HepG2 (cell line): ENCODE results near the gene NEAT1. TPM values are rescaled to one million over a fixed set of nuclear protein-coding genes. Genes with fewer than 3 reads are reported as not detected.

Source experiments
- ATF2 ChIP-seq: sonication (generic); formaldehyde crosslinking; IDR thresholded peaks from 2 replicates; pipeline ENCODE4 v1.4.0; 2020; ENCODE audit warnings: missing genetic modification reagents
- DZIP1 ChIP-seq: sonication (generic); formaldehyde crosslinking; IDR thresholded peaks from 2 replicates; pipeline ENCODE4 v1.5.0; 2020; ENCODE audit warnings: mild to moderate bottlenecking, missing genetic modification reagents
- HMG20B ChIP-seq: conservative IDR thresholded peaks from 2 replicates; pipeline ENCODE4 v1.6.1; 2016; ENCODE audit warnings: missing genetic modification reagents, missing compliant biosample characterization
- KLF6 ChIP-seq: IDR thresholded peaks from 2 replicates; pipeline ENCODE4 v1.8.0; 2016; ENCODE audit warnings: missing biosample characterization, missing genetic modification reagents
- MAZ ChIP-seq, 2 experiments: sonication (generic) in 1 of 2; formaldehyde crosslinking in 1 of 2; IDR thresholded peaks; 2 replicates each; pipeline versions ENCODE4 v1.5.0 to v1.6.1; 2012 to 2020; ENCODE audit warnings: low read depth in 2 of 2, mild to moderate bottlenecking in 2 of 2, borderline replicate concordance in 1 of 2, improper control_type of control experiment in 1 of 2, low read length in 1 of 2, missing genetic modification reagents in 1 of 2, moderate library complexity in 1 of 2
- MYPOP ChIP-seq: sonication (generic); formaldehyde crosslinking; IDR thresholded peaks from 2 replicates; pipeline ENCODE4 v1.8.1; 2023; ENCODE audit warnings: mild to moderate bottlenecking, moderate library complexity, missing genetic modification reagents
- NCOR1 ChIP-seq: fragments of 200-600 bp; sonication (generic); IDR thresholded peaks from 2 replicates; pipeline ENCODE4 v1.7.0; 2017; ENCODE audit warnings: antibody characterized with exemption, low read length, borderline replicate concordance
- PATZ1 ChIP-seq: sonication (generic); formaldehyde crosslinking; IDR thresholded peaks from 2 replicates; pipeline ENCODE4 v1.4.0; 2020; ENCODE audit warnings: missing genetic modification reagents
- ZBTB10 ChIP-seq: sonication (generic); formaldehyde crosslinking; IDR thresholded peaks from 2 replicates; pipeline ENCODE4 v1.4.0; 2020; ENCODE audit warnings: missing genetic modification reagents, borderline replicate concordance
- ZNF275 ChIP-seq: sonication (generic); formaldehyde crosslinking; IDR thresholded peaks from 2 replicates; pipeline ENCODE4 v1.8.0; 2022; ENCODE audit warnings: missing genetic modification reagents, mild to moderate bottlenecking, inconsistent platforms, borderline replicate concordance
- ZNF496 ChIP-seq: sonication (generic); formaldehyde crosslinking; IDR thresholded peaks from 2 replicates; pipeline ENCODE4 v1.8.1; 2023; ENCODE audit warnings: mild to moderate bottlenecking, moderate library complexity, missing genetic modification reagents; ENCODE audit not compliant: insufficient replicate concordance
- polyA plus RNA-seq, 8 experiments: library from polyadenylated mRNA; depleted of rRNA in 3 of 8; stranded (reverse) in 7 of 8; unstranded in 1 of 8; fragments of >200 nt; fragmentation: Illumina TruSeq in 4 of 8; extraction: Trizol in 4 of 8; gene quantifications; 2 replicates each; pipeline versions ENCODE4 v1.2.1 to v1.2.3, GENCODE V29; 2011 to 2016; ENCODE audit warnings: low read depth in 4 of 8, missing spikeins in 1 of 8, mixed read lengths in 1 of 8; ENCODE audit not compliant: insufficient read depth in 1 of 8
- total RNA-seq, 5 experiments: library from RNA; depleted of rRNA; stranded (reverse); fragments of >200 nt; fragmentation: Illumina TruSeq; extraction: Trizol; gene quantifications; 2 replicates each; pipeline ENCODE4 v1.2.3, GENCODE V29; 2016; ENCODE audit warnings: low read depth in 1 of 5

The NEAT1 gene
- total and polyA plus RNA-seq, 2 of the 13 experiments (the other 11 are each of a cell fraction or from before 2014, with no cell fraction given), result 20.5 to 41.2 TPM

- TF ChIP-seq MYPOP (CRISPR knock-in tag) (no peak; the same call in 1 of the 2 replicates), HMG20B (CRISPR knock-in tag) (peak; percentile 13; the same call in 1 of the 2 replicates), MAZ (IDR thresholded peaks at IDR 0.05; ENCODE audit: borderline replicate concordance, low read depth, low read length) (no peak; the same call in 1 of the 2 replicates), MAZ (CRISPR knock-in tag; IDR thresholded peaks at IDR 0.05; ENCODE audit: low read depth) (0 out of 2 replicates have a peak, but pooled peaks have one; percentile 1), ZBTB10 (CRISPR knock-in tag) (peak; percentile 99), NCOR1 (no peak; the same call in 1 of the 2 replicates), DZIP1 (CRISPR knock-in tag) (peak; percentile 76; the same call in 1 of the 2 replicates), ZNF275 (0 out of 2 replicates have a peak, but pooled peaks have one; percentile 29), PATZ1 (peak; percentile 73), ATF2 (CRISPR knock-in tag) (peak; percentile 100), KLF6 (CRISPR knock-in tag) (no peak), ZNF496 (no peak)
Measured at GRCh38 chr11:65421794-65422632, 585 bp upstream of the NEAT1 start (continued).
